C4-2B (cell line): Measurements from ENCODE around the gene LAMA5.

Source experiments
- ZFX ChIP-seq: fragments of 450-650 bp; IDR thresholded peaks from 2 replicates; pipeline ENCODE4 v1.6.1; 2017
- TF ChIP-seq, protein P1 (sequence below): fragments of 450-650 bp; conservative IDR thresholded peaks from 2 replicates; pipeline ENCODE4 v1.5.1; 2017; ENCODE audit warnings: mild to moderate bottlenecking

DNA sequence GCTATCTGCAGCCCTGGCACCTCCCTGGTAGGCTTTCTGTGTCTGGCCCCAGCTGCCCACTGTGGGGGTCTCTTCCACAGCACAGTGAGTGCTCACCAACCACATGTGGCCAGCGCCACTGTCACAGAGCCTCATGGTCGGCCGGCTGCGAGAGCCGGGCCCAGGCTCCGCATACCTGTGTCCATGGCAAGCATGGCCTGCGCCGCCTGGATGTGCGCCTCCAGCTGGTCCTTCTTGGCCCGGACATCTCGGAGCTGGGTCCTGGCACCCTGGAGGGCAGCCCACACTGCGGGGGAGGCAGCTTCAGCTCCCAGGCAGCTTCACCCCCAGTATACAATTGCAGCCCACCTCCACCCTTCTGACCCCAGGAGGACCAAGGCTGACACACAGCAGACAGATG lies 51.3 kb downstream of the LAMA5 start:
- TF ChIP-seq, protein P1, sequence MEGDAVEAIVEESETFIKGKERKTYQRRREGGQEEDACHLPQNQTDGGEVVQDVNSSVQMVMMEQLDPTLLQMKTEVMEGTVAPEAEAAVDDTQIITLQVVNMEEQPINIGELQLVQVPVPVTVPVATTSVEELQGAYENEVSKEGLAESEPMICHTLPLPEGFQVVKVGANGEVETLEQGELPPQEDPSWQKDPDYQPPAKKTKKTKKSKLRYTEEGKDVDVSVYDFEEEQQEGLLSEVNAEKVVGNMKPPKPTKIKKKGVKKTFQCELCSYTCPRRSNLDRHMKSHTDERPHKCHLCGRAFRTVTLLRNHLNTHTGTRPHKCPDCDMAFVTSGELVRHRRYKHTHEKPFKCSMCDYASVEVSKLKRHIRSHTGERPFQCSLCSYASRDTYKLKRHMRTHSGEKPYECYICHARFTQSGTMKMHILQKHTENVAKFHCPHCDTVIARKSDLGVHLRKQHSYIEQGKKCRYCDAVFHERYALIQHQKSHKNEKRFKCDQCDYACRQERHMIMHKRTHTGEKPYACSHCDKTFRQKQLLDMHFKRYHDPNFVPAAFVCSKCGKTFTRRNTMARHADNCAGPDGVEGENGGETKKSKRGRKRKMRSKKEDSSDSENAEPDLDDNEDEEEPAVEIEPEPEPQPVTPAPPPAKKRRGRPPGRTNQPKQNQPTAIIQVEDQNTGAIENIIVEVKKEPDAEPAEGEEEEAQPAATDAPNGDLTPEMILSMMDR = no peak
- no peak for TF ChIP-seq ZFX
